Measurements from ENCODE around the gene FIS1.

The FIS1 gene

GRCh38 chr7:101234636-101235035 lies 10.2 kb downstream of the FIS1 start:
- Histone ChIP-seq H3K56ac (ENCODE audit: low read length) (no peak overlapping the region), H2BK15ac (replicated peaks; ENCODE audit: low read depth) (no peak overlapping the region), H3K79me2 (ENCODE audit: control insufficient read depth, insufficient read depth, low read length) (no peaks in the 10 kb centered on the region), H2BK120ac (ENCODE audit: low read depth, low read length) (no peak overlapping the region), H3K4me3 (ENCODE audit: low read length) (no peak overlapping the region), H3K36me3 (ENCODE audit: control insufficient read depth, insufficient read depth, low read length) (no peaks in the 10 kb centered on the region), H3K4me1 (ENCODE audit: control insufficient read depth, low read depth, low read length) (peaks cover 5% of the 10 kb centered on the region), H3K27me3 (ENCODE audit: insufficient read depth, low read length, poor library complexity) (no peaks in the 10 kb centered on the region), H4K8ac (ENCODE audit: low read depth, low read length) (no peak overlapping the region), H2BK5ac (ENCODE audit: low read length) (no peak overlapping the region), H3K79me1 (ENCODE audit: low read length) (no peaks in the 10 kb centered on the region), H3K27ac (ENCODE audit: low read depth, low read length) (no peak overlapping the region), H2AK5ac (ENCODE audit: low read length) (no peak overlapping the region), H3K23ac (ENCODE audit: low read length) (no peak overlapping the region), H3K4me2 (ENCODE audit: low read length) (no peak overlapping the region), H4K5ac (ENCODE audit: low read length) (no peak overlapping the region), H3K18ac (ENCODE audit: low read length) (no peak overlapping the region), H3K4ac (ENCODE audit: low read depth, low read length) (no peak overlapping the region), H3K9ac (ENCODE audit: low read length) (no peak overlapping the region)
- no peak for DNase-seq
- no CpG with 5 or more reads among the region's 5 CpGs for WGBS (ENCODE audit: extremely low coverage, insufficient coverage, low lambda C conversion rate)

GRCh38 chr7:101233907-101234547 lies 10.9 kb downstream of the FIS1 start:
- Histone ChIP-seq H3K27ac (ENCODE audit: low read depth, low read length) (no peak overlapping the region), H2BK5ac (ENCODE audit: low read length) (no peak overlapping the region), H3K56ac (ENCODE audit: low read length) (no peak overlapping the region), H2BK120ac (ENCODE audit: low read depth, low read length) (no peak overlapping the region), H4K8ac (ENCODE audit: low read depth, low read length) (no peak overlapping the region), H3K79me2 (ENCODE audit: control insufficient read depth, insufficient read depth, low read length) (no peaks in the 10 kb centered on the region), H3K4me1 (ENCODE audit: control insufficient read depth, low read depth, low read length) (peaks cover 5% of the 10 kb centered on the region), H3K23ac (ENCODE audit: low read length) (no peak overlapping the region), H3K4ac (ENCODE audit: low read depth, low read length) (no peak overlapping the region), H4K5ac (ENCODE audit: low read length) (no peak overlapping the region), H3K36me3 (ENCODE audit: control insufficient read depth, insufficient read depth, low read length) (no peaks in the 10 kb centered on the region), H2AK5ac (ENCODE audit: low read length) (no peak overlapping the region), H3K79me1 (ENCODE audit: low read length) (no peaks in the 10 kb centered on the region), H3K4me2 (ENCODE audit: low read length) (no peak overlapping the region), H3K9ac (ENCODE audit: low read length) (no peak overlapping the region), H3K27me3 (ENCODE audit: insufficient read depth, low read length, poor library complexity) (no peaks in the 10 kb centered on the region), H3K18ac (ENCODE audit: low read length) (no peak overlapping the region), H2BK15ac (replicated peaks; ENCODE audit: low read depth) (no peak overlapping the region), H3K4me3 (ENCODE audit: low read length) (no peak overlapping the region)
- no CpG with 5 or more reads among the region's 21 CpGs for WGBS (ENCODE audit: extremely low coverage, insufficient coverage, low lambda C conversion rate)
- peak; percentile 32 for DNase-seq

- Histone ChIP-seq H3K36me3 (ENCODE audit: control insufficient read depth, insufficient read depth, low read length) (no peaks in the 10 kb centered on the region), H3K79me2 (ENCODE audit: control insufficient read depth, insufficient read depth, low read length) (no peaks in the 10 kb centered on the region), H2BK15ac (replicated peaks; ENCODE audit: low read depth) (no peak overlapping the region), H3K79me1 (ENCODE audit: low read length) (no peaks in the 10 kb centered on the region), H3K27me3 (ENCODE audit: insufficient read depth, low read length, poor library complexity) (no peaks in the 10 kb centered on the region), H3K9ac (ENCODE audit: low read length) (peak overlapping the region; percentile 82), H3K56ac (ENCODE audit: low read length) (peak overlapping the region; percentile 87), H3K23ac (ENCODE audit: low read length) (no peak overlapping the region), H2BK5ac (ENCODE audit: low read length) (no peak overlapping the region), H3K4me2 (ENCODE audit: low read length) (peak overlapping the region; percentile 93), H4K8ac (ENCODE audit: low read depth, low read length) (peak overlapping the region; percentile 13), H2AK5ac (ENCODE audit: low read length) (no peak overlapping the region), H3K4me1 (ENCODE audit: control insufficient read depth, low read depth, low read length) (peaks cover 5% of the 10 kb centered on the region), H3K18ac (ENCODE audit: low read length) (peak overlapping the region; percentile 62), H4K5ac (ENCODE audit: low read length) (no peak overlapping the region), H3K27ac (ENCODE audit: low read depth, low read length) (peak overlapping the region; percentile 17), H3K4me3 (ENCODE audit: low read length) (peak overlapping the region; percentile 48), H3K4ac (ENCODE audit: low read depth, low read length) (no peak overlapping the region), H2BK120ac (ENCODE audit: low read depth, low read length) (no peak overlapping the region)
- no CpG with 5 or more reads among the region's 52 CpGs for WGBS (ENCODE audit: extremely low coverage, insufficient coverage, low lambda C conversion rate)
- peak; percentile 61 for DNase-seq
Measured at GRCh38 chr7:101232141-101232850, 12.6 kb downstream of the FIS1 start.

DNA sequence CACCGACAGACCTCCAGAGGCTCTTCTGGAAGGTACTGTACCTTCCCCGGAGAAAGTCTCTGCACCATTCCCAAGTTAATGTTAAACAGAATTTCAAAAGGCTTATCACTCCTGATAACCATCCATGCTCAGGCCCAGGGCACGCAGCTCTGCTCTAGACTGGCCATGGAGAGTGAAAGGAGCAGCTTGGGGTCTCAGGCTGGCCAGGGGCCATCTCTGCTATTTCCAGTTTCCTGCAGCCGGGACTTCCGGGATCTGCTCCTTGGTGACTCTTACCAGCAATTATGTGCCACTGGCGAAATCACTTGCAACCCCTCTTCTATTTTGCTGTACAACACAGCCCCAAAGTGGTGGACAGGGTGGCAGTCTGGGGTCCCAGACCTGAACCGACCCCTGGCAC lies 13.2 kb downstream of the FIS1 start:
- Histone ChIP-seq H3K4me2 (ENCODE audit: low read length) (peak overlapping the region; percentile 17), H3K27ac (ENCODE audit: low read depth, low read length) (peak overlapping the region; percentile 15), H3K4me1 (ENCODE audit: control insufficient read depth, low read depth, low read length) (peaks cover 5% of the 10 kb centered on the region), H3K9ac (ENCODE audit: low read length) (peak overlapping the region; percentile 82), H2BK120ac (ENCODE audit: low read depth, low read length) (no peak overlapping the region), H3K36me3 (ENCODE audit: control insufficient read depth, insufficient read depth, low read length) (peaks cover 2% of the 10 kb centered on the region), H3K4me3 (ENCODE audit: low read length) (no peak overlapping the region), H3K4ac (ENCODE audit: low read depth, low read length) (no peak overlapping the region), H3K56ac (ENCODE audit: low read length) (peak overlapping the region; percentile 26), H3K23ac (ENCODE audit: low read length) (peak overlapping the region; percentile 24), H2BK15ac (replicated peaks; ENCODE audit: low read depth) (no peak overlapping the region), H2AK5ac (ENCODE audit: low read length) (no peak overlapping the region), H4K8ac (ENCODE audit: low read depth, low read length) (peak overlapping the region; percentile 13), H3K79me2 (ENCODE audit: control insufficient read depth, insufficient read depth, low read length) (no peaks in the 10 kb centered on the region), H4K5ac (ENCODE audit: low read length) (no peak overlapping the region), H2BK5ac (ENCODE audit: low read length) (no peak overlapping the region), H3K18ac (ENCODE audit: low read length) (no peak overlapping the region), H3K27me3 (ENCODE audit: insufficient read depth, low read length, poor library complexity) (no peaks in the 10 kb centered on the region), H3K79me1 (ENCODE audit: low read length) (no peaks in the 10 kb centered on the region)
- no CpG with 5 or more reads among the region's 7 CpGs for WGBS (ENCODE audit: extremely low coverage, insufficient coverage, low lambda C conversion rate)
- no peak for DNase-seq

GRCh38 chr7:101226721-101227120 lies 18.2 kb downstream of the FIS1 start:
- no peak overlapping the region for H3K9ac ChIP-seq (ENCODE audit: low read length)
- no peak overlapping the region for H3K23ac ChIP-seq (ENCODE audit: low read length)
- no CpG with 5 or more reads among the region's 9 CpGs for WGBS (ENCODE audit: extremely low coverage, insufficient coverage, low lambda C conversion rate)
- H4K8ac ChIP-seq (ENCODE audit: low read depth, low read length) = no peak overlapping the region
- no peak overlapping the region for H2AK5ac ChIP-seq (ENCODE audit: low read length)
- no peaks in the 10 kb centered on the region for H3K27me3 ChIP-seq (ENCODE audit: insufficient read depth, low read length, poor library complexity)
- peaks cover 3% of the 10 kb centered on the region for H3K4me1 ChIP-seq (ENCODE audit: control insufficient read depth, low read depth, low read length)
- H2BK120ac ChIP-seq (ENCODE audit: low read depth, low read length) = no peak overlapping the region
- H2BK15ac ChIP-seq (replicated peaks; ENCODE audit: low read depth) = no peak overlapping the region
- H3K79me2 ChIP-seq (ENCODE audit: control insufficient read depth, insufficient read depth, low read length) = no peaks in the 10 kb centered on the region
- H4K5ac ChIP-seq (ENCODE audit: low read length) = no peak overlapping the region
- H3K36me3 ChIP-seq (ENCODE audit: control insufficient read depth, insufficient read depth, low read length) = peaks cover 4% of the 10 kb centered on the region
- no peak overlapping the region for H3K27ac ChIP-seq (ENCODE audit: low read depth, low read length)
- no peak overlapping the region for H2BK5ac ChIP-seq (ENCODE audit: low read length)
- no peak overlapping the region for H3K18ac ChIP-seq (ENCODE audit: low read length)
- no peak overlapping the region for H3K4me3 ChIP-seq (ENCODE audit: low read length)
- no peak overlapping the region for H3K4me2 ChIP-seq (ENCODE audit: low read length)
- no peak overlapping the region for H3K4ac ChIP-seq (ENCODE audit: low read depth, low read length)
- no peak overlapping the region for H3K56ac ChIP-seq (ENCODE audit: low read length)
- peaks cover 1% of the 10 kb centered on the region for H3K79me1 ChIP-seq (ENCODE audit: low read length)
- no peak for DNase-seq
